Right hindlimb (tissue), 1 donor: ENCODE measurements around the gene ARRB2.

ENCODE experiments used
- DNase-seq: peaks from one replicate; pipeline ENCODE4 v3.0.0-alpha.2; 2018

The ARRB2 gene

DNA sequence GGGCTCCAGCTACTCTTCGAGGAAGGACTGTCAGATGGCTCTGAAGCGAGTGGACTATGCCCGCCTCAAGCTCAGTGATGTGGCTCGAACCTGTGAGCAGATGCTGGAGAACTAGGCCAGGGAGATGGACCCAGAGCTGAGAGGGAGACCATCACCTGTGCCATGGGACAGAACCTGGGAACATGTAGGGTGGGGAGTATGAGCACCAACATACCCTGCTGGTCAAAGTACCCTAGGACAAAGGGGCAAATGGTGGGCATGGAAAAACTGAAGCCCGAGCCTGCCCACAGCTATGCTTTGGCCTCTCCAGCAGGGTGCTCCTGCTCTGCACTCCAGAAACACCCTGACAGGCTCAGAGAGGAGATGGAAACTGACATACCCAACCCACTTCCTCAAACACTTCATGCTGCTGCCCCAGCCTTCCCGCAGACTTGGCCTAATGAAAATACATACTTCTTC, 22.7 kb downstream of the ARRB2 start:
- no peak for DNase-seq

DNA sequence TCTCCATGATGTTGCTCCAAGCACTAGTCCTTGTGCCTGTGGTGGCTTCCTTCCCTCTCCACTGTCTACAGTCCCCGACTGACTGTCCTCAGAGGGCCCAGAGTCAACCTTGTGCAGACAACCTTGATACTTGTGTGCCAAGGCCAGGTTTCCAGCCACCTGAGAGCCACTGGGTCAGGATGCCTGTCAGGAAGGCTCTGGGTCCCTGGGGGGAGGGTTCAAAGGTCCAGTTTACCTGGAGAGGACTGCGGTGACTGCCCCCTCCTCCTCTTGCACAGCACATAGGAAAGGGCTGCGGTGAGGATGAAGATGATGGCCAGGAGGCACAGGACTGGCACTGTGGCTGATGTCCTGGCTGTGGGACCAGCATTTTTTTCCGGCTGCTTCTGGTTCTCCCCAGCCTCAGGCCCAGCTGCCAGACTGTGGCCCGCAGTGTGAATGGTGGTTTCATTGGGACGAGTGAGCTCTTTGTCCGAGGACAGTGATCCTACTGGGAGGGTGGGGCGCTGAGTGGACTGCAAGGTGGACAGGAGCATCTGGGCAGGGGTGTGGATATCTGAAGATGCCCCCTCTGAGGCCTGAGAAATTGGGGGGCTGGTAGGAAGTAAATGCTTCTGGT, 24.5 kb downstream of the ARRB2 start:
- DNase-seq: no peak

GRCh38 chr17:4735876-4736651, 25.6 kb downstream of the ARRB2 start:
- no peak for DNase-seq

DNA sequence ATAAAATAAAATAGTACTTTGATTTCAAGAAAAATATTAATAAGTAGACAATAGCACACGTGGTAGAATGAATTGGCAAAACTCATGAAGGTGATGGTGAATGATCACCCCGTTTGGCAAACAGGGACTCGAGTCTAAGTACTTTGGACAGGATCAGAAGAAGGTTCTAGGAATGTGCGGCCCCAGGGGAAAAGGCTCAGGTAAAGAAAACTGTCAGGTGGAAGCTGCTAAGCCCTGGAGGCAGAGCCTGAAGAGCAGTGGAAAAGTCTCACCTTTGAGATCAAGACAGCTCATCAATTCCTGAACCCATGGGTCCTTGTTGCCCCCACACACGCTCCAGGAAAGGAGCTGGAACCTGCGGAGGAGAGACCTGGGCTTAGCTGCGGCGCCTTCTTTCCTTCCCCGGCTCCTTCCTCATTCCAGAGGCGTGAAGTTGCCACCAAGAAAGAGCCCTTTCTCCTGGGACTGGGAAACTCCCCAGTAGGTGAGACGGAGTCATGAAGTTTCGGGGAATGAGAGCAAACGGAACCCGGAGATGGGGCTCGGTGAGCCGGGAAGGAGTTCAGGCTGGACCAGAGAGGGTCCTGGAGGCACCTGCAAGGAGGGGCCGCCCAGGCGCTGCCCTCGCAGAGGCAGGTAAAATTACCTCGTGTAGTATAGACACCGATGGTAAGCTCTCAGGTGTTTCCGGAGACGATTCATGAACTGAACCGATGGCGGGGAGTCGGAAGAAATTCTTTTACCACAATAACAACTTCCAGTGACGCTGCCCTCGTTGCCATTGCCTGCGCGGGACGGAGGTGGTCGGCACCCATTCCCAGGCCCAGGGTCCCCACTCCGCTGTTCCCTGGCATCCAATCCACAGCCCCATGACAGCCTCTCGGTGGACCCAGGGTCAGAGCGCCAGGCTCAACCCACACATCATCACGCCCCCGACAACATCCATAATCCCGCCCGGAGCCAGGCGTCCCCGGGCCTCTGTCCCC, 28.0 kb downstream of the ARRB2 start:
- no peak for DNase-seq

DNA sequence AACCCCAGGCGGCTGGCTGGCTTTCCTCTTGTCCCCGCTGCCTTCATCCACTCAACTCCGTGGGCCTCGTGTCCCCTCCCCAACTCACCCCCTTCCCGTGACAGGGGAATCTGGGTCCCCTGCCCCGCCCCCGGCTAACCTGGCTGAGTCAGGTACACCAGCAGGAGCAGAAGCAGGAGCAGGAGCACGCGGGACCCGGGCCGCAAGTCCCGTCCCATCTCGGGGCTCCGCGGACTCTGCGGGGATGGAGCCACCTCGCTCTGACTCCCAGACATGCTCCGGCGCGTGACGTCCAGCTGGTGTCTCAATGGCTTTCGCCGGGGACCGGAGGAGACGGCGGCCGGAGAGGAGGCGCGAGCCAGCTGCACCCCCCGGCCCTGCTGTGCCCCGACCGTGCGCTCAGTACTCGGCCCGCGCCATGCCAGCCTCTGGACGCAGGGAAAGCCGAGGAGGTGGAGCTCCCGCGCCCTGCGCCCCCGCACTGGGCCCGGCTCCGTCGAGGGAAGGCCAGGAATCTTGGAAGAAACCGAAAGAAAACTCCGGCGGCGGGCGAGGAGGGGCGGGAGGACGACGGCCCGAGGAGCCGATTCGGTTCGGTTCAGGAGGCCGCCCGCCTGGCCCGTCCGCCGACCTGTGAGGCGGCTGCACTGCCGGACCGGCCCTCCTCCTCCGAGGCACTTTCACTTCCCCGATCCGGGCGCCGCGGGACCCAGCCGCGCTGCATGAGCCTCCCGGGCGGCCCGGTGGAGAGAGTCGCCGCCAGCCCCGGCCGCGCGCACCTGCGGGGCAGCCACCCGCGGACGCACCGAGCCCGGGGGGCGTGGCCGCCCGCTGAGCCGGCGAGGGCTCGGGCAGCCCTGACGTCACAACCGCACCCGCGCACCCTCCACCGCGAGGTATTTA, 28.9 kb downstream of the ARRB2 start, which contains the start of the genes CXCL16 and ZMYND15:
Gene CXCL16, minus strand, starts transcription at position 807 of the 903 bp plus-strand sequence. Its CDS starts 589 bp downstream, at position 218.
Gene ZMYND15, plus strand, starts transcription at position 712 of the 903 bp plus-strand sequence. CDS start 716 bp downstream, outside the sequence.
- DNase-seq: peak; percentile 60

- DNase-seq: no peak
These were observed 29.6 kb downstream of the ARRB2 start for GRCh38 chr17:4740025-4740351.

GRCh38 chr17:4740584-4740983, 30.2 kb downstream of the ARRB2 start:
- DNase-seq: no peak

- no peak for DNase-seq
These were observed 31.1 kb downstream of the ARRB2 start for GRCh38 chr17:4741544-4741943.

- no peak for DNase-seq
These were observed 31.7 kb downstream of the ARRB2 start for GRCh38 chr17:4742133-4742532.

- no peak for DNase-seq
These were observed 32.2 kb downstream of the ARRB2 start for GRCh38 chr17:4742629-4743028.

GRCh38 chr17:4743216-4743615, 32.8 kb downstream of the ARRB2 start:
- DNase-seq: no peak

DNA sequence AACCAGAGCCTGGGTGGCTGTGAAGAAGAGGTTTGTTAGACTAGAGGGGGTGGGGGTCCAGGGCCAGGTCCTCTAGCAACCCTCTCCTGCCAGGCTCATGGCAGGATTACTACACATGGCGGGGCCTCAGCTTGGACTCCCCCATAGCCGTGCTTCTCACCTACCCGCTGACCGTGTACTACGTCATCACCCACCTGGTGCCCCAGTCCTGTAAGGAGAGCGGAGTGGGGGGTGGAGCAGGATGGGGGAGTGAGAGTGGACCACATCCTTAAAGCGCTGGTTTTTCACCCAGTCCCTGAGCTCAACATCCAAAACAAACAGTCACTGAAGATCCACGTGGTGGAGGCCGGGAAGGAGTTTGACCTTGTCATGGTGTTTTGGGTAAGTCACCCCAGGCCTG, 33.5 kb downstream of the ARRB2 start:
- no peak for DNase-seq

DNA sequence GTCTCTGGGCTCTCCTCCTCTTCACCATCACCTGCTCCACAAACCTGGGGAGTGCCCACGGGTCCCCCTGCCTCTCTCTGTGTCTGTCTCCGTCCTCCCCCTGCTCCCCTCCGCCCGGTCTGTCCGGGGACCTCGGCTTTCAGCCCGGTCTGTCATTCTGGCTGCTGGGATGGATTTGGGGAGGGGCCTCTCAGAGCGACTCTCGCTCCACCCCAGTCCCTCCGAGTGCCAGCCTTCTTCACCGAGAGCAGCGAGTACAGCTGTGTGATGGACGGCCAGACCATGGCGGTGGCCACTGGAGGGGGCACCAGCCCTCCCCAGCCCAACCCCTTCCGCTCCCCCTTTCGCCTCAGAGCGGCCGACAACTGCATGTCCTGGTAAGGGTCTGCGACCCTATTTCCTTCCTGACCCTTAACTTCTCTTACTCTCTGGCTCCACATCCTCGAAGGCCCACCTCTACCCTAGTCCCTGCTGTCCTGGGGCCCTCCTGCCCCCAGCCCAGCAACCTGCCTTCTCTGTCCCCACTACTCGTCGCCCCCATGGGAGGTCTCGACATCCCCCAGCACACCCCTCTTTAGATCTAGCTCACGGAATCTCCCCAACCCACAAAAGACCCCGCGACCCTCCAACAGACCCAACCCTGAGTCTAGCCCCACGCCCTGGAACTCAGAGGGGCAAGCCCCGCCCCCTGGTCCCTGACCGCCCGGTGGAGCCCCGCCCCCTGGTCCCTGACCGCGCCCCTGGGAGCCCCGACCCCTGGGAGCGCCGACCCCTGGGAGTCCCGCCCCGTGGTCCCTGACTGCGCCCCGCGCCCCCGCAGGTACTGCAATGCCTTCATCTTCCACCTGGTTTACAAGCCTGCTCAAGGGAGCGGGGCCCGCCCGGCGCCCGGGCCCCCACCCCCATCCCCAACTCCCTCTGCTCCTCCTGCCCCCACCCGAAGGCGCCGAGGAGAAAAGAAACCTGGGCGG, 34.9 kb downstream of the ARRB2 start:
- DNase-seq: no peak

DNA sequence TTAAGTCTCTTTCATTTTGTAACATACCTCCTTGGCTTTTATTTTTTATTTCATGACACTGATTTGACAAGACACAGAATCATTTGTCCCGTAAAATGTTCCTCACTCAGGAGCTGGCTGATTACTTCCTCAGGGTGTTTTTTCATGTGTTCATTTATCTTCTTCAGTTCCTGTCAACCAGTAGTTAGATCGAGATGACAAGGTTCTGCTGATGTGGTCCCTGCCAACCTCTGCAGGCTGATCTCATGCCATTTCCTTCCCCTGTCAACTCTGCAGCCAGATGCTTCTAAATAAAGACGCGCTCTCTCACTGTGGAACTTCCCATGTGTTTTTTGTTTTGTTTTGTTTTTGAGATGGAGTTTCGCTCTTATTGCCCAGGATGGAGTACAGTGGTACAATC, 37.4 kb downstream of the ARRB2 start:
- no peak for DNase-seq

- no peak for DNase-seq
These were observed 38.3 kb downstream of the ARRB2 start for GRCh38 chr17:4748686-4749085.

DNA sequence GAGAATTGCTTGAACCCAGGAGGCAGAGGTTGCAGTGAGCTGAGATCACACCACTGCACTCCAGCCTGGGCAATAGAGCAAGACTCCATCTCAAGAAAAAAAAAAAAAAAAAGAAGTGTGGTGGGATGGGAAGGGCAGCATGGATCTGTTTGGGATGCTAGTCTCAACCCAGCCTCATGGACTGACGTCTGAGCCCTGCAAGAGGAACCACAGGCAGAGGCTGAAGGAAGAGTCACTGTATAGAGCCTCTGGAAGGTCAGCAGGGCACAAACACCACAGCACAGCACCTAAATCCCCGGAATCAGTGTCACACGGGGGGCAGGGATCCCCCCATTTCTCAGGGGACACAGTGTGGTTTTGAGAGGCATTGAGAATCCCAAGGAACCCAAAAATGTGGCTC, 40.2 kb downstream of the ARRB2 start:
- DNase-seq: no peak

DNA sequence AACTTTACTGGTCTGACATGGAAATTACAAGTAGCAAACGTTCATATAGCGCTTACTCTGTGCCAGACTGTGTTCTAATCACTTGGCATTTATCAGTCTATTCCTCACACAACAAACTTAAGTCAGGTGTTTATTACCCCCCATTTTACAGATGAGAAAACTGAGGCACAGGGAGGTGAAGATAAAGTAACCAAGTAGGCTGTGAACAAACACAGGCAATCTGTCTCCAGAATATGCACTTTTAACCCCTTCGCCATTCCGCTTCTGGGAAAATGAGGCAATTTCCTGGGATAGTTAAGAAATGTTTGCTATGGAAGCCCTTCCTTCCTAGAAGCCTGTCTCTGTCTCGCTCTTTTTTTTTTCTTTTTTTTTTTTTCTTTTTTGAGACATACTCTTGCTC, 41.5 kb downstream of the ARRB2 start:
- DNase-seq: no peak

DNA sequence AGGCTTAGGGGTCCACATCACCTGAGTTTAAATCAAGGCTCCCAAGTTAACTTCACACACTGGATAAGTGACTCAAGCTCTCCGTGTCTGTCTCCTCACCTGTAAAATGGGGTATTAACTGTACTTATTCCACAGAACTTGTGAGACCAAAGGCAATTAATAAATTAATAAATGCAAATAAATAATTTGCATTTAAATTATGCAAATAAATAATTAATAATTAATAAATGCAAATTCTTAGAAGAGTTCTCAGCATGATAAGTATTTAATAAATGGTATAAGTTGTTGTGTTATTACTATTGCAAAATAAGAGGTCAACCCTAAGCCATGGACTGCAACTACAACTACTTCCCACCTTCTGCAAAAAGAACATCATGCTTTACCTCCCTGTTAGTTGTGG, 43.0 kb downstream of the ARRB2 start:
- no peak for DNase-seq

GRCh38 chr17:4759776-4760236, 49.4 kb downstream of the ARRB2 start:
- no peak for DNase-seq

GRCh38 chr17:4764595-4764994, 54.2 kb downstream of the ARRB2 start:
- DNase-seq: no peak

- DNase-seq: no peak
These were observed 55.8 kb downstream of the ARRB2 start for GRCh38 chr17:4766201-4766600.
